Stimulated activated CD8-positive, alpha-beta memory T cell treated with anti-CD3 and anti-CD28 coated beads, Interleukin-4, amount 100 ng/mL, for 24 hours (primary cell): Measurements from ENCODE around the gene SOX6.

Source experiments
- DNase-seq: peaks from one replicate; pipeline ENCODE4 v3.0.0-alpha.2; 2020; ENCODE audit warnings: low read depth

The SOX6 gene

DNA sequence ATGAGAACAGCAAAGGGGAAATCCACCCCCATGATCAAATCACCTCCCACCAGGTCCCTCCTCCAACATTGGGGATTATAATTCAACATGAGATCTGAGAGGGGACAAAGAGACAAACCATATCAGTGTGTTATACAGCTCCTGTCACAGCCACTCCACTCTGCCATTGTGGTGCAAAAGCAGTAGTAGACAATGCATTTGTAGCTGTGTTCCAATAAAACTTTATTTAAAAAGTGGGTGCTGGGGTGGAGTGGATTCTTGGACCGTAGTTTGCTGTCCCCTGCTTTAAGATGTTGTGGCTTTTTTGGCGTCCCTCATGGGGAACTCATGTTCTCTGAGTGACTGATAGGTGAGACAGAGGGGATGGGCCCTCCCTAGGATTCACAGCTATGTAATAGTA lies 399.1 kb downstream of the SOX6 start:
- no peak for DNase-seq

GRCh38 chr11:15956302-15956701 lies 400.0 kb downstream of the SOX6 start:
- DNase-seq: no peak

- DNase-seq: no peak
Observed at GRCh38 chr11:15955595-15955994, 400.8 kb downstream of the SOX6 start.

DNA sequence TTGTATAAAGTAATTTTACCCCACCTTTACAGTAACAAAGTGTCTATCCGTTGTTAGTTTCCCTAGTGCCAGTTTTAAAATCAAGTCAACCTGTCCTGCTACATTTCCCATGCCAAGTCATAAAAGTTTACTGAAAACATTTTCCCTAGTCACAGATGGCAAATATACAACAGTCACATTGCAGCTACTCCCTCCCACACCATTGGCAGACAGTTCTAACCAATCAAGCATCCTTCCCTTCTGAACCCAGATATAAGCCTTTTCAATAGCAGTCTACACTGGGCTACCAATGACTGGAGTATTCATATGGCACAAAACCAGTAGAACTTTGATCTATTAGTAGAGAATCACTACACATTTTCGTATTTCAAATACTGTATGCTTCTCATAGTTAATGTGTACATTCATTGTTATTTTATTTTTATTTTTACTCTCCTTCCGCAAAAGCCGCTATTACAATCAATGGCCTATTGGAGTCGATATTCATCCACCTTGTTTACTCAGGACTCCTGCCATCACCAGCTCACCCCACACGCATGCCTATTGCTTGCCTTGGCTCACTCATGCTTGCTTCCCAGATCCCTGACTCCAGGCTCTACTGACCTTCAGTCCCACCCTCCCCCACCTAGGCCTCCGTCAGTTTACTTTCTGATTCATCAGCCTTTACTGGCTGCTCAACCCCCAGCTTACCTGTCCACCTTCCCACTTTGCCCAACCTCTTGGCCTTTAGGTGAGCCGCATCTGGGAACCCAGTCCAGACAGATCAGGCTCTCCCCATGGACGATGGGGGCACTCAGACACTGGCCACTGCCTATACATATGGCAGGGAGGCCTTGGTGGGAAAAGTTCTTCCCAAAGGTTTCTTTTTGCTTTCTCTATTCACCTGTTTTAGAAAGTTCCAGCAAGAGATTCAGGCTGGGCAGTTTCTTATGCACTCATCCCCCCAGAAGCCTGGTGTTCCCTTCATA lies 408.4 kb downstream of the SOX6 start:
- no peak for DNase-seq

- no peak for DNase-seq
Observed at GRCh38 chr11:15945726-15946125, 410.6 kb downstream of the SOX6 start.

GRCh38 chr11:15944460-15944859 lies 411.9 kb downstream of the SOX6 start:
- no peak for DNase-seq

GRCh38 chr11:15943418-15944197 lies 412.7 kb downstream of the SOX6 start:
- DNase-seq: no peak

DNA sequence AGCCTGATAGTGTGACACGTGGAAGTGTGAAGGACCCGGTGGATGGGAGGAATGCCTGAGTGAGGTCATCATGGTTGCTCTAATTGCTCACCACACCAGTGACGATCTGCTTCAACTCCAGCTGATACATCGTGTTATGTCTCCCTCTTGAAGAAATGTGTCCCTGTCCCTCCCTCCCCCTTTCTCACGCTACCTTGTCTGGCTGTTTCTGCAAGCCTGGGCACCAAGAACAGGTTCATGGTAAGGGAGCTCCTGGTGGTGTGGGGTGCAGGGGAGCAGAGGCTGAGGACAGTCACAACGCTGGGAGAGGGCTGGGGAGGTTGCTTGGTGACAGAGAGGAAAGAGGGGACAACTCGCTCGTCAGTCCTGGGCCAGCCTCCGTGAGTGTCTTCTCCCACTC lies 413.4 kb downstream of the SOX6 start:
- no peak for DNase-seq

- DNase-seq: no peak
Observed at GRCh38 chr11:15942126-15942525, 414.2 kb downstream of the SOX6 start.

GRCh38 chr11:15941206-15941770 lies 415.1 kb downstream of the SOX6 start:
- no peak for DNase-seq

DNA sequence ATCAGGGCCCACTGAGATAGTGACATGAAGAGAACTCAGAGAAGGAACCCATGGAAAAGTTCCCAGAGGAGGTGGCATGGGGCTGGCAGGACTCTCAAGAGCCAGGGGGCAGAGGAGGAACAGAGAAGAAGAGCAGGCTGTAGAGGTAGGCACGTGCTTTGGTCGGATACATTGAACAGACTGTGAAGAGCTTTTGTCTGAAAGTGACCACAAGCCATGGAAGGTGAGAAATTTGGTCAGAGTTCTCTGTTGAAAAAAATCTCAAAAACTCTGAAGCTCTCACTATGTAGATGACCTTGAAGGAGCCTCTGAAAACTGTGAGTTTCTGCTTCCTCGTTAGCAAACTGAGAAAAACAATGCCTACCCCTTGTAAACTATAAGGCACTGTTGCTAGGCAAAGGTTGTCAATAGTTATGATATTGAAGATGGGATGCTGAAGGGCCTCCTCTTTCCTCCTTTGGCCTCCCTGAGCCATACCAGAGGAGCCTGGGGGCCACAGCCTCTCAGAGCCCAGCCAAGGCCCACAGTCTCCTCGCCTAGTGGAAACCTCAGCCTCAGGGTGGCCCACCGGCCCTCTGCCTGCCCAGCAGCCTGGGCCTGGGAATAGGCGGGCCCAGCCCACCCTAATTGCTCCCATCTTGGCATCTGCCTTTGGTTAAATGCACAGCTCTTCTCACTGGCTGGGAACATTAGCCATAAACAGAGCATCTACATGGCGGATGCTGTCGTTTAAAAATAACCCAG lies 415.7 kb downstream of the SOX6 start:
- DNase-seq: no peak

- no peak for DNase-seq
Observed at GRCh38 chr11:15938983-15939382, 417.4 kb downstream of the SOX6 start.

GRCh38 chr11:15938121-15938611 lies 418.2 kb downstream of the SOX6 start:
- DNase-seq: no peak

DNA sequence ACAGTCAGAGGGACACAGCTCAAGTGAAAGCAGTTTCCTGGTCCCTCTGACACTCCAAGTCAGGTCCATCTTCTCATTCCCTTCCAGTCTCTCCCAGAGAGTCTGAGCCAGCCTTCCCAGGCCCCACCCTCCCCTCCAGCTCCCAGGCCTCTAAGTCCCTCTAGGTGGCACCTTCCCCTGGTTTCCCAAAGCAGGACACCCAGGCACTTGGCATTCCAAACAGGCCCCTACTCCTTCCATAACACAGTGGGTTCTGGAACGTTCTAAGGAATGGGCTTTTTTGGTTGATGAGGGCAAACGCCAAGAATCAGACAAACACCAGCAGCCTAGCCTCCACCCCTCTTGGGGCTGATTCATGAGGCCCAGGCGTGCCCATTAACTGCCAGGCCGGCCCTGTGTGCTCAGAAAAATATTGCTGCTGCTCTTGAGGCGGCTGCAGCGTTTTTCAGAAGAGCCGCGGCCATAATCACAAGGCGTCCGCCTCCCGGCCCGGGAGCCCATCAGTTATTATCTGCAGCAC lies 418.7 kb downstream of the SOX6 start:
- no peak for DNase-seq

GRCh38 chr11:15936011-15936410 lies 420.3 kb downstream of the SOX6 start:
- DNase-seq: no peak

- DNase-seq: no peak
Observed at GRCh38 chr11:15935373-15935772, 421.0 kb downstream of the SOX6 start.

- DNase-seq: no peak
Observed at GRCh38 chr11:15933886-15934625, 422.3 kb downstream of the SOX6 start.

DNA sequence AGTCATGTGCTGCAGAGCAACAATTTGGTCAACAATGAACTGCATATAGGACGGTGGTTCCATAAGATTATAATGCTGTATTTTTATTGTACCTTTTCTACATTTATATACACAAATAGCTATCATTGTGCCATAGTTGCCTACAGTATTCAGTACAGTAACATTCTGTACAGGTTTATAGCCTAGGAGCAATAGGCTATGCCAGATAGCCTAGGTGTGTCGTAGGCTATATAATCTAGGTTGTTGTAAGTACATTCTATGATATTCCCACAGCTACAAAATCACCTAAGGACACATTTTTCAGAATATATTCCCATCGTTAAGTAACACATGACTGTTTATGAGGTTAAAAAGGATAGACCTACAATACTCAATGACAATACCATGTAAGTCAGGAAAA lies 423.9 kb downstream of the SOX6 start:
- no peak for DNase-seq

DNA sequence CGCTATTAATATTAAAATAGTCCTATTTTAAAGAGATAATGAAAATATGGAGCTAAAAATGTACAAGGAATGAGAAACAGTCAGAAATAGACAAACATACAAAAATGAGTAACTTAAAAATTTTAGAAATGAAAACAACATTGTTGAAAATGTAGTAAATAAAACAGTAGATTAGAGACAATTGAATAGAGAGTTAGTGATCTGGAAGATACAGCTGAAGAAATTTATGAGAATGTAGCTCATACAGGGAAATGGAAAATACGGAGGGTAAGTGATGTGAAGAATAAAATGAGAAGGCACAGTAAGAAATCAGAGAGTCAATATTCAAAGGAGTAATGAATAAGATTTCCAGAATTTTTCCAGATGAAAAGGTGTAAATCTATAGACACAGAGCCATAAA lies 424.8 kb downstream of the SOX6 start:
- no peak for DNase-seq

DNA sequence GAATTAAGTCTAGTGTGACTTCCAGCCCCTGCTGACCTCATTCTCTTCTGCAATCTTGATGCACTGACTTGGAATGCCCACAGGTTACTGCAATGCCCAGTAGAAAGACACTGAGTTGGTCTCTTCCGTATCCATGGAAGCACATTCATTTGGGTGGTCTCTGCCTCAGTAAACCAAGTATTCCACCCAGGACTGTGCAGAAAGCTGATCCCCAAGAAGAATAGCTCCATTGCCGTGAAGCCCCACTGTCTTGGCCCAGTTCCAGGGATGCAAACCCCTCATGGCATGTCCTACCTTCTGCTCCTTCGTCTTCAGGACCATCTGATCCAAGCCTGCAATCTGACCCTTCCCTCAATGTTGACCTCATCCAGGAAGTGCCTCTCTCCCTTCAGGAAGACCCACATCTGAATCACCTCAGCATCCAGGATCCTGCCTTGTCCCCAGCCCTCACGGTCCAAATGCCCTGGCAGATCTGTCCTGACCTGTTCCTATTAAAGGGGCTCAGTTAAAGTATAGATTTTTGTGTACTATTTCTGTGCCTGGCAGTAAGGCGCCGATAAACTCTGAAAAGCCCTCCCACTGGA lies 425.8 kb downstream of the SOX6 start:
- DNase-seq: no peak
